GM23338 (cell line): ENCODE measurements around the gene BICRA. TPM values are rescaled to one million over a fixed set of nuclear protein-coding genes. Genes with fewer than 3 reads are reported as not detected.
"Not testable (repeated sequence)": the region's sequence is repeated elsewhere in the genome, so short reads cannot be mapped to it uniquely, and the experiment has no call there.

Experiments
- ATAC-seq: fragments of 200-7000 bp; cut with Tn5 transposase; 3 replicates; pipeline ENCODE4 v1.9.1; 2020
- DNase-seq: peaks from one replicate; pipeline ENCODE4 v3.0.0-alpha.2; 2015; ENCODE audit warnings: low spot score
- H2AFZ ChIP-seq: fragments of 200-600 bp; sonication (generic); 2 replicates; pipeline ENCODE4 v1.8.0; 2016; ENCODE audit warnings: antibody characterized with exemption, mild to moderate bottlenecking, moderate library complexity
- H3F3A ChIP-seq: fragments of 200-600 bp; sonication (generic); replicated peaks from 2 replicates; pipeline ENCODE4 v1.8.0; 2017; ENCODE audit warnings: antibody characterized with exemption, mixed run types, low read depth
- H3K27ac ChIP-seq: fragments of 200-600 bp; sonication (generic); 2 replicates; pipeline ENCODE4 v1.6.1; 2016; ENCODE audit warnings: low read depth
- H3K27me3 ChIP-seq: fragments of 200-600 bp; sonication (generic); 2 replicates; pipeline ENCODE4 v1.8.0; 2016; ENCODE audit warnings: mild to moderate bottlenecking, mixed run types, moderate library complexity; ENCODE audit not compliant: insufficient read depth
- H3K36me3 ChIP-seq: fragments of 200-600 bp; sonication (generic); 2 replicates; pipeline ENCODE4 v1.8.0; 2016; ENCODE audit warnings: mild to moderate bottlenecking; ENCODE audit not compliant: insufficient read depth
- H3K4me1 ChIP-seq: fragments of 200-600 bp; sonication (generic); 2 replicates; pipeline ENCODE4 v1.8.0; 2016; ENCODE audit warnings: mild to moderate bottlenecking, moderate library complexity; ENCODE audit not compliant: insufficient read depth
- H3K4me2 ChIP-seq: fragments of 200-600 bp; sonication (generic); 2 replicates; pipeline ENCODE4 v1.7.1; 2017; ENCODE audit warnings: mixed run types
- H3K4me3 ChIP-seq: fragments of 200-600 bp; sonication (generic); 2 replicates; pipeline ENCODE4 v1.6.1; 2016; ENCODE audit warnings: mixed run types
- H3K79me2 ChIP-seq: fragments of 200-600 bp; sonication (generic); replicated peaks from 2 replicates; pipeline ENCODE4 v1.8.0; 2017; ENCODE audit warnings: mild to moderate bottlenecking; ENCODE audit not compliant: insufficient read depth
- H3K9me2 ChIP-seq: fragments of 200-600 bp; sonication (generic); 2 replicates; pipeline ENCODE4 v1.8.0; 2017; ENCODE audit not compliant: insufficient read depth
- H4K20me1 ChIP-seq: fragments of 200-600 bp; sonication (generic); replicated peaks from 2 replicates; pipeline ENCODE4 v1.8.0; 2017; ENCODE audit warnings: mild to moderate bottlenecking; ENCODE audit not compliant: insufficient read depth
- H3K27ac Mint-ChIP-seq: 2 replicates; pipeline ENCODE4 v1.8.0; 2020; ENCODE audit warnings: inconsistent platforms, mild to moderate bottlenecking, moderate library complexity, mixed read lengths
- H3K27me3 Mint-ChIP-seq: 3 replicates; pipeline ENCODE4 v1.8.0; 2022; ENCODE audit warnings: low read depth, mild to moderate bottlenecking, moderate library complexity, mixed read lengths, inconsistent platforms; ENCODE audit not compliant: insufficient read depth, poor library complexity
- H3K36me3 Mint-ChIP-seq: 3 replicates; pipeline ENCODE4 v1.8.0; 2021; ENCODE audit warnings: low read depth, mild to moderate bottlenecking, inconsistent platforms, moderate library complexity, mixed read lengths
- H3K4me1 Mint-ChIP-seq: 3 replicates; pipeline ENCODE4 v1.8.0; 2020; ENCODE audit warnings: mild to moderate bottlenecking, inconsistent platforms, mixed read lengths
- H3K4me3 Mint-ChIP-seq: 3 replicates; pipeline ENCODE4 v1.8.0; 2021; ENCODE audit warnings: moderate library complexity, mild to moderate bottlenecking, inconsistent platforms, mixed read lengths
- H3K9me3 Mint-ChIP-seq: 3 replicates; pipeline ENCODE4 v1.8.0; 2020; ENCODE audit warnings: moderate library complexity, mild to moderate bottlenecking, inconsistent platforms, mixed read lengths
- EZH2 ChIP-seq: fragments of 200-600 bp; sonication (generic); IDR thresholded peaks from one replicate; pipeline ENCODE4 v1.8.0; 2017; ENCODE audit warnings: antibody characterized with exemption, mild to moderate bottlenecking, low read depth; ENCODE audit not compliant: unreplicated experiment
- POLR2AphosphoS5 ChIP-seq: IDR thresholded peaks from 2 replicates; pipeline ENCODE4 v1.6.1; 2016; ENCODE audit warnings: antibody characterized with exemption, low read depth
- REST ChIP-seq: IDR thresholded peaks from one replicate; pipeline ENCODE4 v1.6.1; 2018; ENCODE audit warnings: antibody characterized with exemption; ENCODE audit not compliant: unreplicated experiment
- polyA plus RNA-seq: library from polyadenylated mRNA; unstranded; fragments of >200 nt; fragmentation: Nextera tagmentation; extraction: Ambion mirVana; gene quantifications from 2 replicates; pipeline ENCODE4 v1.2.1, GENCODE V29; 2016
- total RNA-seq: library from RNA; depleted of rRNA; stranded (reverse); fragments of >200 nt; shearing (Covaris generic); gene quantifications from 2 replicates; pipeline ENCODE4 v1.2.3, GENCODE V29; 2014
- TF ChIP-seq, protein P1 (sequence below): fragments of 250-450 bp; sonication (Bioruptor Pico); IDR thresholded peaks from 2 replicates; pipeline ENCODE4 v1.5.0; 2020; ENCODE audit warnings: mild to moderate bottlenecking, moderate library complexity

The BICRA gene
- total and polyA plus RNA-seq, 2 experiments from 2014 or later = 7.0 to 37.7 TPM

DNA sequence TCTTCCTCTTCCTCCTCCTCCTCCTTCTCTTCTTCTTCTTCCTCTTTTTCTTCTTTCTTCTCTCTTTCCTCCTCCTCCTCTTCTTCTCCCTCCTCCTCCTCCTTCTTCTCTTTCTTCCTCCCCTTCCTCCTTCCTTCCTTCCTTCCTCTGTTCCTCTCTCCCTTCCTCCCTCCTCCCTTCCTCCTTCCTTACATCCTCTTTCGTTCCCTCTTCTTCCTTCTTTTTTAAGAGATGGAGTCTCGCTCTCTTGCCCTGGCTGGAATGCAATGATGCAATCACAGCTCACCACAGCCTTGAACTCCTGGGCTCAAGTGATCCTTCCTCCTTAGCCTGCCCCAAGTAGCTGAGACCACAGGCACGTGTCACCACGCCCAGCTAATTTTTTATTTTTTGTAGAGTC is 117.5 kb downstream of the BICRA start (continued):
- TF ChIP-seq REST = no peak
- TF ChIP-seq, protein P1, sequence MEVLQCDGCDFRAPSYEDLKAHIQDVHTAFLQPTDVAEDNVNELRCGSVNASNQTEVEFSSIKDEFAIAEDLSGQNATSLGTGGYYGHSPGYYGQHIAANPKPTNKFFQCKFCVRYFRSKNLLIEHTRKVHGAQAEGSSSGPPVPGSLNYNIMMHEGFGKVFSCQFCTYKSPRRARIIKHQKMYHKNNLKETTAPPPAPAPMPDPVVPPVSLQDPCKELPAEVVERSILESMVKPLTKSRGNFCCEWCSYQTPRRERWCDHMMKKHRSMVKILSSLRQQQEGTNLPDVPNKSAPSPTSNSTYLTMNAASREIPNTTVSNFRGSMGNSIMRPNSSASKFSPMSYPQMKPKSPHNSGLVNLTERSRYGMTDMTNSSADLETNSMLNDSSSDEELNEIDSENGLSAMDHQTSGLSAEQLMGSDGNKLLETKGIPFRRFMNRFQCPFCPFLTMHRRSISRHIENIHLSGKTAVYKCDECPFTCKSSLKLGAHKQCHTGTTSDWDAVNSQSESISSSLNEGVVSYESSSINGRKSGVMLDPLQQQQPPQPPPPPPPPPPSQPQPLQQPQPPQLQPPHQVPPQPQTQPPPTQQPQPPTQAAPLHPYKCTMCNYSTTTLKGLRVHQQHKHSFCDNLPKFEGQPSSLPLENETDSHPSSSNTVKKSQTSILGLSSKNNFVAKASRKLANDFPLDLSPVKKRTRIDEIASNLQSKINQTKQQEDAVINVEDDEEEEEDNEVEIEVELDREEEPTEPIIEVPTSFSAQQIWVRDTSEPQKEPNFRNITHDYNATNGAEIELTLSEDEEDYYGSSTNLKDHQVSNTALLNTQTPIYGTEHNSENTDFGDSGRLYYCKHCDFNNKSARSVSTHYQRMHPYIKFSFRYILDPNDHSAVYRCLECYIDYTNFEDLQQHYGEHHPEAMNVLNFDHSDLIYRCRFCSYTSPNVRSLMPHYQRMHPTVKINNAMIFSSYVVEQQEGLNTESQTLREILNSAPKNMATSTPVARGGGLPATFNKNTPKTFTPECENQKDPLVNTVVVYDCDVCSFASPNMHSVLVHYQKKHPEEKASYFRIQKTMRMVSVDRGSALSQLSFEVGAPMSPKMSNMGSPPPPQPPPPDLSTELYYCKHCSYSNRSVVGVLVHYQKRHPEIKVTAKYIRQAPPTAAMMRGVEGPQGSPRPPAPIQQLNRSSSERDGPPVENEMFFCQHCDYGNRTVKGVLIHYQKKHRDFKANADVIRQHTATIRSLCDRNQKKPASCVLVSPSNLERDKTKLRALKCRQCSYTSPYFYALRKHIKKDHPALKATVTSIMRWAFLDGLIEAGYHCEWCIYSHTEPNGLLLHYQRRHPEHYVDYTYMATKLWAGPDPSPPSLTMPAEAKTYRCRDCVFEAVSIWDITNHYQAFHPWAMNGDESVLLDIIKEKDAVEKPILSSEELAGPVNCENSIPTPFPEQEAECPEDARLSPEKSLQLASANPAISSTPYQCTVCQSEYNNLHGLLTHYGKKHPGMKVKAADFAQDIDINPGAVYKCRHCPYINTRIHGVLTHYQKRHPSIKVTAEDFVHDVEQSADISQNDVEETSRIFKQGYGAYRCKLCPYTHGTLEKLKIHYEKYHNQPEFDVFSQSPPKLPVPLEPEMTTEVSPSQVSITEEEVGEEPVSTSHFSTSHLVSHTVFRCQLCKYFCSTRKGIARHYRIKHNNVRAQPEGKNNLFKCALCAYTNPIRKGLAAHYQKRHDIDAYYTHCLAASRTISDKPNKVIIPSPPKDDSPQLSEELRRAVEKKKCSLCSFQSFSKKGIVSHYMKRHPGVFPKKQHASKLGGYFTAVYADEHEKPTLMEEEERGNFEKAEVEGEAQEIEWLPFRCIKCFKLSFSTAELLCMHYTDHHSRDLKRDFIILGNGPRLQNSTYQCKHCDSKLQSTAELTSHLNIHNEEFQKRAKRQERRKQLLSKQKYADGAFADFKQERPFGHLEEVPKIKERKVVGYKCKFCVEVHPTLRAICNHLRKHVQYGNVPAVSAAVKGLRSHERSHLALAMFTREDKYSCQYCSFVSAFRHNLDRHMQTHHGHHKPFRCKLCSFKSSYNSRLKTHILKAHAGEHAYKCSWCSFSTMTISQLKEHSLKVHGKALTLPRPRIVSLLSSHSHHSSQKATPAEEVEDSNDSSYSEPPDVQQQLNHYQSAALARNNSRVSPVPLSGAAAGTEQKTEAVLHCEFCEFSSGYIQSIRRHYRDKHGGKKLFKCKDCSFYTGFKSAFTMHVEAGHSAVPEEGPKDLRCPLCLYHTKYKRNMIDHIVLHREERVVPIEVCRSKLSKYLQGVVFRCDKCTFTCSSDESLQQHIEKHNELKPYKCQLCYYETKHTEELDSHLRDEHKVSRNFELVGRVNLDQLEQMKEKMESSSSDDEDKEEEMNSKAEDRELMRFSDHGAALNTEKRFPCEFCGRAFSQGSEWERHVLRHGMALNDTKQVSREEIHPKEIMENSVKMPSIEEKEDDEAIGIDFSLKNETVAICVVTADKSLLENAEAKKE (CRISPR knock-in tag) = no peak
- TF ChIP-seq EZH2 = no peak
- TF ChIP-seq POLR2AphosphoS5 = no peak

GRCh38 chr19:47728295-47728694 is 119.4 kb downstream of the BICRA start:
- H4K20me1 ChIP-seq, H3K36me3 Mint-ChIP-seq, H3K27me3 ChIP-seq, H3F3A ChIP-seq, H3K4me2 ChIP-seq, ATAC-seq, H3K9me2 ChIP-seq, H3K36me3 ChIP-seq, H3K9me3 Mint-ChIP-seq, H3K27ac ChIP-seq, DNase-seq, H3K27ac Mint-ChIP-seq, H3K4me1 ChIP-seq, H3K79me2 ChIP-seq, H2AFZ ChIP-seq, H3K4me3 ChIP-seq: not testable (repeated sequence)
- Mint-ChIP-seq H3K4me1 (peaks cover 11% of the 10 kb centered on the region), H3K27me3 (peaks cover 11% of the 10 kb centered on the region), H3K4me3 (peak overlapping the region; percentile 3; the same call in 1 of the 3 replicates)
